ENCODE data around the gene MED31. TPM values are rescaled to one million over a fixed set of nuclear protein-coding genes. Genes with fewer than 3 reads are reported as not detected.

Gene MED31
- total RNA-seq, 1 experiment from 2014 or later, result 10.6 TPM

- TF ChIP-seq E2F1 (CRISPR knock-in tag; IDR thresholded peaks at IDR 0.05), result no peak
- no peak for TF ChIP-seq CREM (CRISPR knock-in tag; IDR thresholded peaks at IDR 0.05)
- no peak for TF ChIP-seq ERG (CRISPR knock-in tag; IDR thresholded peaks at IDR 0.05)
- TF ChIP-seq ZMAT4 (CRISPR knock-in tag; IDR thresholded peaks at IDR 0.05), result no peak
Measured at GRCh38 chr17:6639586-6640535, 11.5 kb downstream of the MED31 start (continued).

- Mint-ChIP-seq H3K27ac (no peak overlapping the region), H3K9me3 (no peaks in the 10 kb centered on the region), H3K4me1 (peaks cover 23% of the 10 kb centered on the region), H3K27me3 (ENCODE audit: low read depth) (no peaks in the 10 kb centered on the region), H3K36me3 (peaks cover 26% of the 10 kb centered on the region), H3K4me3 (peak overlapping the region; percentile 88)
- ATAC-seq, result no peak
- no peak for DNase-seq (ENCODE audit: low spot score)
- CTCF ChIA-PET, result interaction anchor here (0.5 to 2.4 kb wide), 6 partner anchors 9 to 1133 kb away, joined by 3 to 5 read pairs (median 4); no protein-coding TSS in a partner anchor
- TF ChIP-seq EMX1 (CRISPR knock-in tag; IDR thresholded peaks at IDR 0.05) (no peak), STAT6 (CRISPR knock-in tag; conservative IDR thresholded peaks at IDR 0.05; ENCODE audit: low read depth) (no peak), JUN (CRISPR knock-in tag; IDR thresholded peaks at IDR 0.05) (no peak), PRRX2 (CRISPR knock-in tag; IDR thresholded peaks at IDR 0.05) (no peak), TEAD1 (CRISPR knock-in tag; IDR thresholded peaks at IDR 0.05) (no peak), SMAD4 (CRISPR knock-in tag; IDR thresholded peaks at IDR 0.05) (no peak), IRF1 (CRISPR knock-in tag; IDR thresholded peaks at IDR 0.05) (no peak), ZNF671 (CRISPR knock-in tag; IDR thresholded peaks at IDR 0.05) (no peak), ZNF219 (CRISPR knock-in tag; IDR thresholded peaks at IDR 0.05; ENCODE audit: borderline replicate concordance) (no peak), NR2C2 (CRISPR knock-in tag; IDR thresholded peaks at IDR 0.05) (no peak)
- POLR2A ChIA-PET, result no interaction called here
Measured at GRCh38 chr17:6639014-6639585, 12.3 kb downstream of the MED31 start.
